Measurements from ENCODE around the gene USH2A.

The USH2A gene, protein sequence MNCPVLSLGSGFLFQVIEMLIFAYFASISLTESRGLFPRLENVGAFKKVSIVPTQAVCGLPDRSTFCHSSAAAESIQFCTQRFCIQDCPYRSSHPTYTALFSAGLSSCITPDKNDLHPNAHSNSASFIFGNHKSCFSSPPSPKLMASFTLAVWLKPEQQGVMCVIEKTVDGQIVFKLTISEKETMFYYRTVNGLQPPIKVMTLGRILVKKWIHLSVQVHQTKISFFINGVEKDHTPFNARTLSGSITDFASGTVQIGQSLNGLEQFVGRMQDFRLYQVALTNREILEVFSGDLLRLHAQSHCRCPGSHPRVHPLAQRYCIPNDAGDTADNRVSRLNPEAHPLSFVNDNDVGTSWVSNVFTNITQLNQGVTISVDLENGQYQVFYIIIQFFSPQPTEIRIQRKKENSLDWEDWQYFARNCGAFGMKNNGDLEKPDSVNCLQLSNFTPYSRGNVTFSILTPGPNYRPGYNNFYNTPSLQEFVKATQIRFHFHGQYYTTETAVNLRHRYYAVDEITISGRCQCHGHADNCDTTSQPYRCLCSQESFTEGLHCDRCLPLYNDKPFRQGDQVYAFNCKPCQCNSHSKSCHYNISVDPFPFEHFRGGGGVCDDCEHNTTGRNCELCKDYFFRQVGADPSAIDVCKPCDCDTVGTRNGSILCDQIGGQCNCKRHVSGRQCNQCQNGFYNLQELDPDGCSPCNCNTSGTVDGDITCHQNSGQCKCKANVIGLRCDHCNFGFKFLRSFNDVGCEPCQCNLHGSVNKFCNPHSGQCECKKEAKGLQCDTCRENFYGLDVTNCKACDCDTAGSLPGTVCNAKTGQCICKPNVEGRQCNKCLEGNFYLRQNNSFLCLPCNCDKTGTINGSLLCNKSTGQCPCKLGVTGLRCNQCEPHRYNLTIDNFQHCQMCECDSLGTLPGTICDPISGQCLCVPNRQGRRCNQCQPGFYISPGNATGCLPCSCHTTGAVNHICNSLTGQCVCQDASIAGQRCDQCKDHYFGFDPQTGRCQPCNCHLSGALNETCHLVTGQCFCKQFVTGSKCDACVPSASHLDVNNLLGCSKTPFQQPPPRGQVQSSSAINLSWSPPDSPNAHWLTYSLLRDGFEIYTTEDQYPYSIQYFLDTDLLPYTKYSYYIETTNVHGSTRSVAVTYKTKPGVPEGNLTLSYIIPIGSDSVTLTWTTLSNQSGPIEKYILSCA (N-terminal part only)

GRCh38 chr1:216422821-216423520, at the start of gene USH2A:
USH2A (minus strand) TSS chr1:216423448; CDS start chr1:216422336, 1,112 bp downstream.
- DNase-seq (ENCODE audit: low spot score), result peak; percentile 8

GRCh38 chr1:216466162-216466801, 43.0 kb upstream of the USH2A start:
- no peak for DNase-seq (ENCODE audit: low spot score)

- no peak for DNase-seq (ENCODE audit: low spot score)
Measured at GRCh38 chr1:216464489-216464888, 41.2 kb upstream of the USH2A start.

- no peak for DNase-seq (ENCODE audit: low spot score)
Measured at GRCh38 chr1:216462066-216462775, 39.0 kb upstream of the USH2A start.

DNA sequence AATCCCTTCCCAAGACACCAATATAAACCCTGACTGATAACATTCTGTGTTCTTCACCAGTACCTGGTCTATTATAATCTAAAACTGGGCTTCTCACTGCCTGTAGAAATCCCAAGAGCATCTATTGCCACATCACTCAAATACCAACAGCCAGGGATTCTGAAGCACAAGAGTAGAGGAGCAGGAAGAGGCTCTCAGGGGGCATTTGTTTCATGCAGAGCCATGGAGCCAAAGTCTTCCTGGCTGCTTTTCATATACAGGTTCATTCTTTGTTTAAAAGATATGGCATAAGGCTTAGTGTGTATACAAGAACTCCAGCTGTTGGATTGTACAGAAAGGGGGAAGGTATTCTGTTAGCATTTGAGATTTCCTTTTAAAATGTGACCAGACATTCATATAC, 38.2 kb upstream of the USH2A start:
- no peak for DNase-seq (ENCODE audit: low spot score)

DNA sequence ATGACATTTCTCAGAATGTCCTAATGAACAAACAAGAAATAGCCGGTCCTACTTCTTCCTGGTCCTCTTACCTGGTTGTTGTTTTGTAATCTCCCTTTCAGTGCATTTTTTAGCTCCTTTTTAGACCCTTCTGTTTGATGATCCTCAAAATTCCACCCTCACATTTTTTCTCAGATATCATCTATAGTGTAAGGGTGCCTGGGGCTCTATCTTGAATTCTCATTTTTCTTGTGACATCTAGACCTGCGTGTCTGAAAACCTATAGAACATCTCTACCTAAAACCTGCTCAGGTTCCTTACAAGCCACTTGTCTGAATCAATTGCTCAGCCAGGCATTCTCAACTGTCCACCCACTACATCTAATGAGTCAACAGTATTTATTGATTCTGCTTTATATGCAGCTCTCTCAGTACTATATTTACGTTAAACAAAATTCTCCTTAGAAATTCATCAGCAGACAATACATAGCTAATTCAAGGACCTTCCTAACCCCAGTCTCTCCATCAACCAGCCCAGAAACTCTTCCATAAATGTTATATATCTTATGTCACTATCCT, 36.5 kb upstream of the USH2A start:
- no peak for DNase-seq (ENCODE audit: low spot score)

GRCh38 chr1:216458812-216459211, 35.6 kb upstream of the USH2A start:
- no peak for DNase-seq (ENCODE audit: low spot score)

DNA sequence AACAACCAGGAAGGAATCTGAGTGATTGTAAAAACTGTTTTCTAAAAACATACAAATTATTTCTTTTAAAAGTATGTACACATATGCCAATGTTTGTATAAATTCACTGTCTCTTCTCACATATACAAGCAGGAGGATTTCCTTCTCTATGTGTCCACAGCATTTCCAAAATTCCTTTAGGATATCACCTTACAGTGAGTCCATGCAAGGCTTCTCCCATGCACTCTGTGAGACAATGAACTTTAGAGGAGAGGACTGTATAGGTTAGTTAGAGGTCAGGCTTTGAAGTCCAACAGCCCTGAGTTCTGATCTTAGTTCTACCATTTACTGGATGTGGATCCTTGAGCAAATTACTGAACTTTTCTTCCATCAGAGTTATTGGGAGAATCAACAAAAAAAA, 34.1 kb upstream of the USH2A start:
- peak; percentile 14 for DNase-seq (ENCODE audit: low spot score)

DNA sequence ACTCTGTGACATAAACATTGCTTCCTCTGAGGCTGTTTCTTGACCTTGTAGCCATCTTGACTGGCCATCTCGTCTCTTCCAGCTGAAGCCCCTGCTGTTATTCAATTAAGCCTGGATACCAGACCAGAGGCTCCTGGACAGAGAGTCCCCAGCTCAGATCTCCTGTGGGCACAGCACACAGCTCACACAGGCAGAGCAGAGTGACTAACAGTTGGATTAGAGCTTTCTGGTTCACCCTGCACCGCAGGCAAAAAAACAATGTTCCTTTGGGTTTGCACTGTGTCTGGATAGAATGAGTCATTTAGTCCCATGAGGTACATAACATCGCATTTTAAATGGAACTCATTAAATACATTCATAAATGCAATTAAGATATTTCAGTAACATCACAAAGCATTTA, 33.4 kb upstream of the USH2A start:
- DNase-seq (ENCODE audit: low spot score), result peak; percentile 32

DNA sequence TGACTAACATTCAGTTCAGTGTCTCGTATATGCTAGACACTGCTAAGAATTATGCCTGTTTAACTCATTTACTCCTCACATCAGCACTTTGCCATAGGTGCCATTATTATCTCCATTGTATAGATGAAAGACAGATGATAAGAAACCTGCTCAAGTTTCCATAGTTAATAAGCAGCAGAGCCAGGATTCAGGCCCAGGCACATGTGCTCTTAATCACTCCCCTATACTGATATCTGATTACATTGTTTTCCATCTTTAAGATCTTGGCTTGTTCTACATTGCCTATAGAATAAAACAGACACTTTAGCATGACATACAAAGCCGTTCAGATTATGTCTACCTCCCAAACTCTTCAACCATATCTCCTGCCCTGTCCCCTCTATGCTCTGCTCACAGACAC, 30.5 kb upstream of the USH2A start:
- DNase-seq (ENCODE audit: low spot score), result no peak

DNA sequence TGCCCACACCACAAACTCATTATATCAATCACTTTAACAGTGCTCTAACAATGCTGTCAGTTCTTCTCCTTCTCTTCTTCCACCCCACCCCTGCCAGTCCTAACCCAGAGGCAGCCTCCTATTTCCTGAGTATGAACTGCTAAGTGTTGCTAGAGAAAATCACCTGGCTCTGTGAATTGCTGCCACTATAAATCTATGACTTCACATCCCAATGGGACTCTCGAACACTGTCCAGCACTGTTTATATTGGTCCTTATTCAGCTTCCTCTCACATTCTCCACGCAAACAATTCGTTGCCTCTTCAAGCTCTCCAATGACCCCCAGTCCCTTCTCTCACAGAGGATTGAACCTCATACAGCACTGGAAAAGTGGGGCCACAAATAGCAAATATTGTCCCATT, 27.0 kb upstream of the USH2A start:
- DNase-seq (ENCODE audit: low spot score), result no peak

- DNase-seq (ENCODE audit: low spot score), result no peak
Measured at GRCh38 chr1:216448011-216448510, 24.8 kb upstream of the USH2A start.

GRCh38 chr1:216437603-216438002, 14.4 kb upstream of the USH2A start:
- no peak for DNase-seq (ENCODE audit: low spot score)

GRCh38 chr1:216434232-216434631, 11.0 kb upstream of the USH2A start:
- no peak for DNase-seq (ENCODE audit: low spot score)

DNA sequence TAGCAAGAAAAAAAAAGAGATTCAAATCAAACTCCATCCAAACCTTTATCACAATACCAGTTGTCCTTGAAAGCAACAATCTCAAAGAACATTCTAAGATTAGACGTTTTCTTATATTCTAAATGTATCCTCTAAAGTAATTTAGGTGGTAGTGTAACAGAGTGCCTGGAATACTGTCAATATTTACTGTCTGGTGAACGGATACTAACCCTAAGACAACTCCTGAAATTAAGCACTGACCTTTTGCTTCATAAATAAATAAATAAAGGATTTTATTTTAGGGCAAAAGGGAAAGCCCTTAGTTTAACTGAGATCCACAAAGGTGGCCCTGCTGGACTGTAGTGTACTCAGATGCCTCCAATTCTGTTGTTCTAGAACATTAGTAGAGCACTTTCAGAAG, 9.9 kb upstream of the USH2A start:
- no peak for DNase-seq (ENCODE audit: low spot score)

- no peak for DNase-seq (ENCODE audit: low spot score)
Measured at GRCh38 chr1:216430744-216431143, 7.5 kb upstream of the USH2A start.

DNA sequence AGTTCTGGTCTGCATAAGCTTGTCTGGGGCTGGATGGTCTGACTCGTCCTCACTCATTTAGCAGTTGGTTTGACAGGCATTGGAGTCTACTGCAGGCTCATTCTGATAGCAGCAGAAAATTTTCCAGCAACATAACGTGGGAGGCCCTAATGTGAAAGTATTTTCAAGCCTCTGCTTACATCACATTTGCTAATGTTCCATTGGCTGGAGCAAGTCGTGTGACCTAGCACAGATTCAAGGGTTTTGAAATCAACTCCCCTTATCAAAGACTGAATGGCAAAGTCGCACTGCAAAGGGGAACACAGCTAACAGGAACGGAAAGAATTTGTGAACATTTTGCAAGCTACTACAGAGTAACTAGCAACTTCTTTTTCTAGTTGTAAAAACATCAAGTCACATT, 2.3 kb upstream of the USH2A start:
- DNase-seq (ENCODE audit: low spot score), result no peak

- DNase-seq (ENCODE audit: low spot score), result no peak
Measured at GRCh38 chr1:216420746-216421145, 2.5 kb downstream of the USH2A start.

- no peak for DNase-seq (ENCODE audit: low spot score)
Measured at GRCh38 chr1:216420263-216420662, 3.0 kb downstream of the USH2A start.

GRCh38 chr1:216416488-216416887, 6.8 kb downstream of the USH2A start:
- no peak for DNase-seq (ENCODE audit: low spot score)
